T-helper 2 cell treated with Interferon-gamma antibody and Interleukin-4, amounts not matched to agents 5 μg/mL and 100 μg/mL, for 36 hours (primary cell): ENCODE results near the gene PLCL1.

Source experiments
- DNase-seq: peaks from one replicate; pipeline ENCODE4 v3.0.0; 2021; ENCODE audit warnings: low spot score
- H3K27ac Mint-ChIP-seq: one replicate; pipeline ENCODE4 v1.8.0; 2021; ENCODE audit warnings: mild to moderate bottlenecking, mixed read lengths
- H3K27me3 Mint-ChIP-seq: one replicate; pipeline ENCODE4 v1.8.0; 2021; ENCODE audit warnings: low read depth, mixed read lengths
- H3K36me3 Mint-ChIP-seq: one replicate; pipeline ENCODE4 v1.8.0; 2021; ENCODE audit warnings: low read depth, mixed read lengths
- H3K4me1 Mint-ChIP-seq: one replicate; pipeline ENCODE4 v1.8.0; 2021; ENCODE audit warnings: low read depth, mixed read lengths
- H3K4me3 Mint-ChIP-seq: one replicate; pipeline ENCODE4 v1.8.0; 2022; ENCODE audit warnings: mild to moderate bottlenecking, moderate library complexity, mixed read lengths
- H3K9me3 Mint-ChIP-seq: one replicate; pipeline ENCODE4 v1.8.0; 2021; ENCODE audit warnings: mixed read lengths

Gene PLCL1

GRCh38 chr2:197964720-197965119, 160.3 kb downstream of the PLCL1 start:
- H3K4me3 Mint-ChIP-seq, result no peak overlapping the region

GRCh38 chr2:197965756-197966155, 161.4 kb downstream of the PLCL1 start:
- Mint-ChIP-seq H3K4me3 (no peak overlapping the region), H3K27ac (no peak overlapping the region), H3K9me3 (peaks cover 36% of the 10 kb centered on the region), H3K36me3 (peaks cover 7% of the 10 kb centered on the region), H3K27me3 (no peaks in the 10 kb centered on the region), H3K4me1 (peaks cover 2% of the 10 kb centered on the region)
- DNase-seq, result no peak

More at GRCh38 chr2:197964720-197965119, 160.3 kb downstream of the PLCL1 start:
- no peak overlapping the region for H3K27ac Mint-ChIP-seq
- DNase-seq, result no peak
- H3K36me3 Mint-ChIP-seq, result peaks cover 7% of the 10 kb centered on the region
- H3K9me3 Mint-ChIP-seq, result peaks cover 36% of the 10 kb centered on the region
- peaks cover 2% of the 10 kb centered on the region for H3K4me1 Mint-ChIP-seq
- H3K27me3 Mint-ChIP-seq, result no peaks in the 10 kb centered on the region

- peaks cover 7% of the 10 kb centered on the region for H3K36me3 Mint-ChIP-seq
- H3K27me3 Mint-ChIP-seq, result no peaks in the 10 kb centered on the region
- peaks cover 6% of the 10 kb centered on the region for H3K4me1 Mint-ChIP-seq
- peaks cover 19% of the 10 kb centered on the region for H3K9me3 Mint-ChIP-seq
- H3K4me3 Mint-ChIP-seq, result no peak overlapping the region
- DNase-seq, result no peak
- H3K27ac Mint-ChIP-seq, result no peak overlapping the region
These were observed 165.0 kb downstream of the PLCL1 start for GRCh38 chr2:197969391-197969893.

- H3K4me1 Mint-ChIP-seq, result peaks cover 3% of the 10 kb centered on the region
- H3K4me3 Mint-ChIP-seq, result no peak overlapping the region
- H3K27ac Mint-ChIP-seq, result no peak overlapping the region
- no peaks in the 10 kb centered on the region for H3K9me3 Mint-ChIP-seq
- no peak for DNase-seq
- H3K27me3 Mint-ChIP-seq, result no peaks in the 10 kb centered on the region
- peaks cover 1% of the 10 kb centered on the region for H3K36me3 Mint-ChIP-seq
These were observed 167.7 kb downstream of the PLCL1 start for GRCh38 chr2:197972061-197972460.

GRCh38 chr2:197972587-197972986, 168.2 kb downstream of the PLCL1 start:
- H3K27me3 Mint-ChIP-seq, result no peaks in the 10 kb centered on the region
- no peaks in the 10 kb centered on the region for H3K9me3 Mint-ChIP-seq
- H3K4me3 Mint-ChIP-seq, result no peak overlapping the region
- no peaks in the 10 kb centered on the region for H3K36me3 Mint-ChIP-seq
- peaks cover 3% of the 10 kb centered on the region for H3K4me1 Mint-ChIP-seq
- no peak for DNase-seq
- H3K27ac Mint-ChIP-seq, result no peak overlapping the region

- Mint-ChIP-seq H3K27ac (no peak overlapping the region), H3K27me3 (no peaks in the 10 kb centered on the region), H3K4me1 (peaks cover 3% of the 10 kb centered on the region), H3K9me3 (no peaks in the 10 kb centered on the region), H3K36me3 (no peaks in the 10 kb centered on the region), H3K4me3 (no peak overlapping the region)
- DNase-seq, result no peak
These were observed 169.4 kb downstream of the PLCL1 start for GRCh38 chr2:197973772-197974171.

GRCh38 chr2:197975931-197976519, 171.6 kb downstream of the PLCL1 start:
- H3K36me3 Mint-ChIP-seq, result no peaks in the 10 kb centered on the region
- H3K4me1 Mint-ChIP-seq, result peaks cover 3% of the 10 kb centered on the region
- no peaks in the 10 kb centered on the region for H3K27me3 Mint-ChIP-seq
- no peaks in the 10 kb centered on the region for H3K9me3 Mint-ChIP-seq
- no peak for DNase-seq
- no peak overlapping the region for H3K4me3 Mint-ChIP-seq
- H3K27ac Mint-ChIP-seq, result no peak overlapping the region

- no peak for DNase-seq
- H3K4me3 Mint-ChIP-seq, result no peak overlapping the region
- H3K27me3 Mint-ChIP-seq, result no peaks in the 10 kb centered on the region
- H3K9me3 Mint-ChIP-seq, result no peaks in the 10 kb centered on the region
- H3K36me3 Mint-ChIP-seq, result no peaks in the 10 kb centered on the region
- H3K27ac Mint-ChIP-seq, result no peak overlapping the region
- peaks cover 1% of the 10 kb centered on the region for H3K4me1 Mint-ChIP-seq
These were observed 174.6 kb downstream of the PLCL1 start for GRCh38 chr2:197978971-197979370.

GRCh38 chr2:197982565-197982964, 178.2 kb downstream of the PLCL1 start:
- Mint-ChIP-seq H3K27ac (no peak overlapping the region), H3K27me3 (no peaks in the 10 kb centered on the region), H3K9me3 (no peaks in the 10 kb centered on the region), H3K36me3 (no peaks in the 10 kb centered on the region), H3K4me3 (no peak overlapping the region), H3K4me1 (peaks cover 1% of the 10 kb centered on the region)
- DNase-seq, result no peak

GRCh38 chr2:197985029-197985638, 180.7 kb downstream of the PLCL1 start:
- Mint-ChIP-seq H3K36me3 (no peaks in the 10 kb centered on the region), H3K9me3 (peaks cover 7% of the 10 kb centered on the region), H3K27ac (no peak overlapping the region), H3K27me3 (no peaks in the 10 kb centered on the region), H3K4me3 (no peak overlapping the region), H3K4me1 (peaks cover 1% of the 10 kb centered on the region)
- no peak for DNase-seq

- Mint-ChIP-seq H3K4me3 (no peak overlapping the region), H3K27me3 (no peaks in the 10 kb centered on the region), H3K4me1 (peaks cover 1% of the 10 kb centered on the region), H3K36me3 (no peaks in the 10 kb centered on the region), H3K9me3 (peaks cover 17% of the 10 kb centered on the region), H3K27ac (no peak overlapping the region)
- DNase-seq, result no peak
These were observed 182.6 kb downstream of the PLCL1 start for GRCh38 chr2:197986977-197987376.

GRCh38 chr2:197990356-197990755, 186.0 kb downstream of the PLCL1 start:
- DNase-seq, result no peak
- Mint-ChIP-seq H3K27ac (no peak overlapping the region), H3K9me3 (peaks cover 17% of the 10 kb centered on the region), H3K27me3 (no peaks in the 10 kb centered on the region), H3K4me1 (peaks cover 2% of the 10 kb centered on the region), H3K36me3 (no peaks in the 10 kb centered on the region), H3K4me3 (no peak overlapping the region)

- peaks cover 17% of the 10 kb centered on the region for H3K4me1 Mint-ChIP-seq
- no peak for DNase-seq
- peaks cover 17% of the 10 kb centered on the region for H3K9me3 Mint-ChIP-seq
- H3K27me3 Mint-ChIP-seq, result no peaks in the 10 kb centered on the region
- H3K36me3 Mint-ChIP-seq, result no peaks in the 10 kb centered on the region
- H3K27ac Mint-ChIP-seq, result no peak overlapping the region
- H3K4me3 Mint-ChIP-seq, result no peak overlapping the region
These were observed 188.2 kb downstream of the PLCL1 start for GRCh38 chr2:197992482-197993133.

- no peak overlapping the region for H3K27ac Mint-ChIP-seq
- no peaks in the 10 kb centered on the region for H3K27me3 Mint-ChIP-seq
- H3K4me1 Mint-ChIP-seq, result peaks cover 17% of the 10 kb centered on the region
- DNase-seq, result no peak
- H3K36me3 Mint-ChIP-seq, result no peaks in the 10 kb centered on the region
- H3K4me3 Mint-ChIP-seq, result no peak overlapping the region
- H3K9me3 Mint-ChIP-seq, result peaks cover 17% of the 10 kb centered on the region
These were observed 189.0 kb downstream of the PLCL1 start for GRCh38 chr2:197993363-197993762.
